K562 (cell line): ENCODE data around the gene ETS2. TPM values are rescaled to one million over a fixed set of nuclear protein-coding genes. Genes with fewer than 3 reads are reported as not detected.
A peak's percentile ranks its signal among the peaks of the same experiment; 100 is the strongest.

Experiments
- AFF4 ChIP-seq: sonication (generic); formaldehyde crosslinking; IDR thresholded peaks from 2 replicates; pipeline ENCODE4 v1.8.0; 2023; ENCODE audit warnings: mild to moderate bottlenecking, missing genetic modification reagents
- CREB1 ChIP-seq, 2 experiments: sonication (generic) in 1 of 2; formaldehyde crosslinking in 1 of 2; IDR thresholded peaks; 2 replicates each; pipeline versions ENCODE4 v1.6.1 to v1.8.0; 2012 to 2022; ENCODE audit warnings: inconsistent platforms in 1 of 2, mild to moderate bottlenecking in 1 of 2, missing genetic modification reagents in 1 of 2, moderate library complexity in 1 of 2
- ELF4 ChIP-seq: fragments of 450-650 bp; formaldehyde crosslinking; IDR thresholded peaks from 2 replicates; pipeline ENCODE4 v1.4.0; 2022; ENCODE audit warnings: missing genetic modification characterization
- GABPA ChIP-seq: fragments of 200-800 bp; sonication (Bioruptor generic); conservative IDR thresholded peaks from 2 replicates; pipeline ENCODE4 v1.6.1; 2016; ENCODE audit warnings: low read depth, missing genetic modification characterization, missing compliant biosample characterization
- HINFP ChIP-seq: fragments of 450-650 bp; conservative IDR thresholded peaks from 2 replicates; pipeline ENCODE4 v1.6.1; 2016; ENCODE audit warnings: missing genetic modification characterization, low read depth, mild to moderate bottlenecking, control low read depth, missing compliant biosample characterization
- HIVEP1 ChIP-seq: fragments of 250-450 bp; sonication (Bioruptor Pico); IDR thresholded peaks from 2 replicates; pipeline ENCODE4 v1.4.0; 2020; ENCODE audit warnings: mild to moderate bottlenecking
- MAZ ChIP-seq, 2 experiments: fragments of 450-650 bp in 1 of 2; sonication (generic) in 1 of 2; formaldehyde crosslinking; IDR thresholded peaks in 1 of 2; conservative IDR thresholded peaks in 1 of 2; 2 replicates each; pipeline versions ENCODE4 v1.4.0 to v1.5.0; 2020; ENCODE audit warnings: mild to moderate bottlenecking in 1 of 2, missing genetic modification reagents in 1 of 2
- NFXL1 ChIP-seq: fragments of 450-650 bp; formaldehyde crosslinking; IDR thresholded peaks from 2 replicates; pipeline ENCODE4 v1.4.0; 2021; ENCODE audit warnings: mild to moderate bottlenecking
- NR2C2 ChIP-seq, 2 experiments: fragments of 200-800 bp in 1 of 2; sonication (Bioruptor generic) in 1 of 2; sonication (generic) in 1 of 2; formaldehyde crosslinking in 1 of 2; IDR thresholded peaks; 2 replicates each; pipeline versions ENCODE4 v1.6.1 to v1.8.0; 2016 to 2022; ENCODE audit warnings: mild to moderate bottlenecking in 1 of 2, missing compliant biosample characterization in 1 of 2, missing genetic modification characterization in 1 of 2, missing genetic modification reagents in 1 of 2
- PKNOX1 ChIP-seq: fragments of 450-650 bp; IDR thresholded peaks from 2 replicates; pipeline ENCODE4 v1.6.1; 2016
- POLR2G ChIP-seq: fragments of 200-400 bp; formaldehyde crosslinking; IDR thresholded peaks from 2 replicates; pipeline ENCODE4 v1.6.1; 2017; ENCODE audit warnings: low read depth, mild to moderate bottlenecking, antibody characterized with exemption, low read length, moderate library complexity
- TBP ChIP-seq: optimal IDR thresholded peaks from 2 replicates; pipeline ENCODE3; 2011; ENCODE audit warnings: low read depth, low read length, improper control_type of control experiment
- ZBTB1 ChIP-seq: sonication (generic); formaldehyde crosslinking; IDR thresholded peaks from 2 replicates; pipeline ENCODE4 v1.8.1; 2023; ENCODE audit warnings: missing genetic modification reagents, low read depth, mild to moderate bottlenecking, borderline replicate concordance
- ZBTB2 ChIP-seq: fragments of 450-650 bp; IDR thresholded peaks from 2 replicates; pipeline ENCODE4 v1.6.1; 2016; ENCODE audit warnings: antibody characterized with exemption
- ZNF354B ChIP-seq: fragments of 250-450 bp; sonication (Bioruptor Pico); IDR thresholded peaks from 2 replicates; pipeline ENCODE4 v1.4.0; 2020
- polyA plus RNA-seq, 8 experiments: library from polyadenylated mRNA; depleted of rRNA in 4 of 8; stranded (reverse) in 5 of 8; unstranded in 3 of 8; fragments of >200 nt; fragmentation: Nextera tagmentation in 2 of 8; fragmentation: Illumina TruSeq in 1 of 8; extraction: Ambion mirVana in 2 of 8; extraction: Trizol in 1 of 8; gene quantifications; 2 replicates each; pipeline versions ENCODE4 v1.2.1 to v1.2.3, GENCODE V29; 2011 to 2014; ENCODE audit warnings: inconsistent platforms in 1 of 8, missing spikeins in 1 of 8
- total RNA-seq, 7 experiments: library from RNA; depleted of rRNA in 6 of 7; stranded (reverse); fragments of >200 nt in 6 of 7; fragmentation: Illumina TruSeq in 2 of 7; extraction: Trizol in 2 of 7; gene quantifications; 2 replicates each; pipeline versions ENCODE4 v1.2.1 to v1.2.3, GENCODE V29; 2011 to 2021; ENCODE audit warnings: low replicate concordance in 1 of 7

ETS2 gene
- total and polyA plus RNA-seq, 9 of the 15 experiments (the other 6 are each of a cell fraction or from before 2014, with no cell fraction given): 1.7 to 24.4 (median 12.2) TPM

GRCh38 chr21:38831526-38832467, 26.1 kb downstream of the ETS2 start (continued):
- TF ChIP-seq AFF4 (CRISPR knock-in tag): 0 out of 2 replicates have a peak, but pooled peaks have one; percentile 9
- TF ChIP-seq ZBTB1 (CRISPR knock-in tag): no peak
- 0 out of 2 replicates have a peak, but pooled peaks have one; percentile 24 for TF ChIP-seq POLR2G
- no peak for TF ChIP-seq CREB1 (IDR thresholded peaks at IDR 0.05)
- peak; percentile 41; the same call in 1 of the 2 replicates for TF ChIP-seq CREB1 (CRISPR knock-in tag; IDR thresholded peaks at IDR 0.05)
- no peak for TF ChIP-seq ZBTB2
- peak; percentile 69; the same call in 1 of the 2 replicates for TF ChIP-seq NFXL1 (CRISPR knock-in tag)
- peak; percentile 17 for TF ChIP-seq ZNF354B (CRISPR knock-in tag)
- TF ChIP-seq NR2C2 (CRISPR knock-in tag; IDR thresholded peaks at IDR 0.05): no peak
- peak; percentile 93 for TF ChIP-seq NR2C2 (tag; IDR thresholded peaks at IDR 0.05)
- TF ChIP-seq HINFP (tag): no peak
- peak; percentile 88 for TF ChIP-seq HIVEP1 (CRISPR knock-in tag)
- peak; percentile 84 for TF ChIP-seq PKNOX1
- TF ChIP-seq TBP: no peak
- TF ChIP-seq GABPA (tag): peak; percentile 47
- 0 out of 2 replicates have a peak, but pooled peaks have one; percentile 67 for TF ChIP-seq ELF4
- peak; percentile 77 to 94; a peak in 3 of 4 replicates for TF ChIP-seq MAZ (CRISPR knock-in tag; conservative IDR thresholded peaks at IDR 0.05 in 1 of 2, IDR thresholded peaks at IDR 0.05 in 1 of 2)
